Spinal cord (tissue), 10 donors: ENCODE results near the gene KRTAP5-2. TPM values are rescaled to one million over a fixed set of nuclear protein-coding genes. Genes with fewer than 3 reads are reported as not detected.

ENCODE experiments used
- DNase-seq, 6 donors: peaks; one replicate each; pipeline versions ENCODE4 v3.0.0 to v3.0.0-alpha.2; 2013 to 2015; ENCODE audit warnings: low spot score in 6 of 6, low read depth in 4 of 6
- H3K27ac ChIP-seq: one replicate; pipeline ENCODE4 v1.5.1; 2013; ENCODE audit warnings: low read depth, low read length, control low read depth
- H3K27me3 ChIP-seq: one replicate; pipeline ENCODE4 v1.6.1; 2013; ENCODE audit warnings: low read length; ENCODE audit not compliant: control insufficient read depth, insufficient read depth
- H3K36me3 ChIP-seq: one replicate; pipeline ENCODE4 v1.6.1; 2013; ENCODE audit warnings: low read length; ENCODE audit not compliant: control insufficient read depth, insufficient read depth
- H3K4me1 ChIP-seq: one replicate; pipeline ENCODE4 v1.6.1; 2013; ENCODE audit warnings: low read length; ENCODE audit not compliant: control insufficient read depth, insufficient read depth
- H3K4me3 ChIP-seq: one replicate; pipeline ENCODE4 v1.5.1; 2013; ENCODE audit warnings: low read depth, low read length, control low read depth
- H3K9me3 ChIP-seq: one replicate; pipeline ENCODE4 v1.6.1; 2013; ENCODE audit warnings: low read length; ENCODE audit not compliant: control insufficient read depth, insufficient read depth
- WGBS: methylation state at CpG from one replicate; pipeline ENCODE4 v1.1.5; 2013; ENCODE audit warnings: missing lambda C conversion rate; ENCODE audit not compliant: insufficient coverage; 5-methylcytosine and 5-hydroxymethylcytosine counted together
- polyA plus RNA-seq, 2 donors: library from polyadenylated mRNA; unstranded; fragments of 120-200 nt; gene quantifications; one replicate each; pipeline ENCODE4 v1.2.1, GENCODE V29; 2013; ENCODE audit not compliant: insufficient read length in 2 of 2
- total RNA-seq, 2 donors: library from RNA; depleted of rRNA in 1 of 2; stranded (reverse); fragments of 120-200 nt in 1 of 2; fragments of >200 nt in 1 of 2; gene quantifications; one replicate each; pipeline versions ENCODE4 v1.2.3 to v1.2.4, GENCODE V29; 2013 to 2014
- donor health status: healthy.

The KRTAP5-2 gene
- total and polyA plus RNA-seq, 4 donors = 0.50 TPM; not detected in 3

GRCh38 chr11:1570896-1571759 lies 27.0 kb downstream of the KRTAP5-2 start:
- peak overlapping the region; percentile 41 for H3K4me3 ChIP-seq
- peak overlapping the region; percentile 40 for H3K27ac ChIP-seq
- no peaks in the 10 kb centered on the region for H3K9me3 ChIP-seq
- H3K27me3 ChIP-seq = peaks cover 16% of the 10 kb centered on the region
- peaks cover 39% of the 10 kb centered on the region for H3K36me3 ChIP-seq
- peaks cover 72% of the 10 kb centered on the region for H3K4me1 ChIP-seq
- 2% methylated on average over 52 of the region's 58 CpGs for WGBS
- DNase-seq = peak in 2 of 6 donors; percentile 68 to 83

DNA sequence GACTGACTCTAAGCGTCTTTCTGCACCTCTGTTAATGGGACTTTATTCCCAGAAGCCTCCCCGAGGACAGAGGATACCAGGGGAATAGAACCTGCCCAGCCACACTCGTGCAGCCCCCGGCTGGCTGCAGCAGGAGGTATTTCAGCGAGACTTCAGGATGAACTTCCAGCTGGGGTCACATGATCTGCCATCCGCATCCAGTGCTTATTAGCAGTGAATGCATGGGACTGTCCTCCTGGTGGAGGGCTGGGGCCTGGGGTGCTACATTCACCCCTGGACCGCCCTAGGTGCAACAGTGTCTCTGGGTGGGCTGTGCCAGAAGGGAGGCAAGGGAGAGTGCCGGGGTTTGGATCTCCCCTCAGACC lies 27.6 kb downstream of the KRTAP5-2 start:
- no peak for DNase-seq
- H3K36me3 ChIP-seq = peaks cover 45% of the 10 kb centered on the region
- H3K27ac ChIP-seq = peak overlapping the region; percentile 40
- H3K4me3 ChIP-seq = peak overlapping the region; percentile 41
- H3K27me3 ChIP-seq = peaks cover 16% of the 10 kb centered on the region
- WGBS = 53% methylated on average over 6 of the region's 8 CpGs
- peaks cover 78% of the 10 kb centered on the region for H3K4me1 ChIP-seq
- no peaks in the 10 kb centered on the region for H3K9me3 ChIP-seq

- H3K4me1 ChIP-seq = peaks cover 83% of the 10 kb centered on the region
- H3K27ac ChIP-seq = no peak overlapping the region
- H3K9me3 ChIP-seq = no peaks in the 10 kb centered on the region
- peaks cover 16% of the 10 kb centered on the region for H3K27me3 ChIP-seq
- peaks cover 50% of the 10 kb centered on the region for H3K36me3 ChIP-seq
- DNase-seq = no peak
- no peak overlapping the region for H3K4me3 ChIP-seq
- 62% methylated on average over 9 of the region's 11 CpGs for WGBS
Observed at GRCh38 chr11:1570001-1570453, 28.1 kb downstream of the KRTAP5-2 start.

GRCh38 chr11:1569251-1569780 lies 28.8 kb downstream of the KRTAP5-2 start:
- H3K4me1 ChIP-seq = peaks cover 88% of the 10 kb centered on the region
- no peak overlapping the region for H3K4me3 ChIP-seq
- H3K27me3 ChIP-seq = peaks cover 16% of the 10 kb centered on the region
- 69% methylated on average over 14 of the region's 14 CpGs for WGBS
- H3K27ac ChIP-seq = no peak overlapping the region
- no peak for DNase-seq
- peaks cover 57% of the 10 kb centered on the region for H3K36me3 ChIP-seq
- no peaks in the 10 kb centered on the region for H3K9me3 ChIP-seq

GRCh38 chr11:1568441-1568911 lies 29.6 kb downstream of the KRTAP5-2 start:
- peak in 3 of 6 donors; percentile 76 to 98 (median 76) for DNase-seq
- WGBS = 18% methylated on average over 13 of the region's 13 CpGs
- H3K27ac ChIP-seq = no peak overlapping the region
- peak overlapping the region; percentile 9 for H3K4me3 ChIP-seq
- peaks cover 88% of the 10 kb centered on the region for H3K4me1 ChIP-seq
- peaks cover 8% of the 10 kb centered on the region for H3K27me3 ChIP-seq
- H3K9me3 ChIP-seq = no peaks in the 10 kb centered on the region
- H3K36me3 ChIP-seq = peaks cover 65% of the 10 kb centered on the region

DNA sequence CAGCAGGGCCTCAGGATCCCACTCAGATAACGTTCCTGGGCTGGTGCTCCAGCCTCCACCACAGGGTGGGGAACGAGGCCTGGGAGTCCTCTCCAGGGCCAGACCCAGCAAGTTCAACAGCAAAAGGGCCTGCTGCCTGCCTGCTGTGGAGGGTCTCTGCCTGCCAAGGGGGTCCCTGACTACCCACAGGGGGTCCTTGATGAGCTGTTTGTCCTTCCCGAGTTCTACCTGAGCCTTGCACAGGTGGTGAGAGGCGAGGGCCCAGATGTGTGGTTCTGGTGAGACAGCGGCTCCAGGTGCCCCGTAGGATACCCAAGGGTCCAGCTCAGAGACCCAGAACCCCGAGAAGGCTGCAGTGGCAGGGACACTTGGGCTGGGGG lies 30.4 kb downstream of the KRTAP5-2 start:
- peaks cover 88% of the 10 kb centered on the region for H3K4me1 ChIP-seq
- no peak overlapping the region for H3K4me3 ChIP-seq
- WGBS = 51% methylated on average over 7 of the region's 7 CpGs
- H3K27ac ChIP-seq = no peak overlapping the region
- no peaks in the 10 kb centered on the region for H3K9me3 ChIP-seq
- no peak for DNase-seq
- peaks cover 73% of the 10 kb centered on the region for H3K36me3 ChIP-seq
- H3K27me3 ChIP-seq = no peaks in the 10 kb centered on the region

GRCh38 chr11:1567052-1567720 lies 30.9 kb downstream of the KRTAP5-2 start:
- H3K27ac ChIP-seq = no peak overlapping the region
- whole genome bisulfite sequencing = 66% methylated on average over 12 of the region's 13 CpGs
- DNase-seq = no peak
- H3K4me1 ChIP-seq = peaks cover 88% of the 10 kb centered on the region
- no peak overlapping the region for H3K4me3 ChIP-seq
- no peaks in the 10 kb centered on the region for H3K27me3 ChIP-seq
- H3K36me3 ChIP-seq = peaks cover 77% of the 10 kb centered on the region
- H3K9me3 ChIP-seq = no peaks in the 10 kb centered on the region

DNA sequence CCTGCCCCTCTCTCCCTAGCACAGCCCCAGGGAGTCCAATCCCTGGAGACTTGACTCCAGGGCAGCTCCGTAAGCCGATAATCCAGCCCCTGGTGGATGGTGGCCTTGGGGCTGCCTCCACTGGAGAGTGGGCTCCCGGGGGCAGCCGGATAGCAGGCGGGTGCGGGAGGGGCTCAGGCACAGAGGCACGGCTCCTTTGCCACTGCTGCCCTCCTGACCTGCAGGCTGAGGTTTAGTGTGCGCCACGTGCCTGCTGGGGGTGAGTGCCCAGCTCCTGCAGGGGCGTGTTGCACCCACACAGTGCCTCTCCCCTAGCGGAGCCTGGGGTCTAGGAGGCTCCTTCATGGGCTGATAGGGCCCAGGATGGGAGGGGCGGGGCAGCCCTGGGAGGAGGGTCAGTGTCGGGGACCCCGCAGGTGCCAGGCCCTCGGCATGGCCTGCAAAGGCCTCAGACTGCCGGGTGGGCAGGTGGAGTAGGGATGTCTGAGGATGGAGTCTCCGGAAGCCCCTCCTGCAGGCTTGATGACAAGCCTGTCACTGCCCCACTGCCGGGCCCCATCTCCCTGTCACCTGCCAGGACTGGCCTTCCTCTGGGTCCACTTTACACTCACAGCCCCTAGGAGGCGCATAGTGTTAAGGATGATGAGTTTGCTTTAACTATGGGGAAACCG lies 31.6 kb downstream of the KRTAP5-2 start:
- peaks cover 88% of the 10 kb centered on the region for H3K4me1 ChIP-seq
- H3K27ac ChIP-seq = no peak overlapping the region
- 76% methylated on average over 15 of the region's 20 CpGs for WGBS
- H3K4me3 ChIP-seq = no peak overlapping the region
- no peak for DNase-seq
- H3K27me3 ChIP-seq = no peaks in the 10 kb centered on the region
- peaks cover 84% of the 10 kb centered on the region for H3K36me3 ChIP-seq
- H3K9me3 ChIP-seq = no peaks in the 10 kb centered on the region

GRCh38 chr11:1565904-1566247 lies 32.2 kb downstream of the KRTAP5-2 start:
- Histone ChIP-seq H3K4me1 (peaks cover 87% of the 10 kb centered on the region), H3K36me3 (peaks cover 90% of the 10 kb centered on the region), H3K9me3 (no peaks in the 10 kb centered on the region), H3K27ac (no peak overlapping the region), H3K27me3 (no peaks in the 10 kb centered on the region), H3K4me3 (no peak overlapping the region)
- DNase-seq = no peak
- WGBS = 85% methylated on average over 5 of the region's 5 CpGs
